Amniotic stem cell (primary cell): Measurements from ENCODE around the gene CLTCL1.

Experiments
- DNase-seq: peaks from one replicate; lab custom pipeline; 2025; lab: John Stamatoyannopoulos, UW

The CLTCL1 gene

GRCh38 chr22:19195796-19196731, 95.5 kb downstream of the CLTCL1 start:
- DNase-seq = no peak

GRCh38 chr22:19194766-19195536, 96.6 kb downstream of the CLTCL1 start:
- DNase-seq = no peak

GRCh38 chr22:19193879-19194278, 97.6 kb downstream of the CLTCL1 start:
- no peak for DNase-seq

DNA sequence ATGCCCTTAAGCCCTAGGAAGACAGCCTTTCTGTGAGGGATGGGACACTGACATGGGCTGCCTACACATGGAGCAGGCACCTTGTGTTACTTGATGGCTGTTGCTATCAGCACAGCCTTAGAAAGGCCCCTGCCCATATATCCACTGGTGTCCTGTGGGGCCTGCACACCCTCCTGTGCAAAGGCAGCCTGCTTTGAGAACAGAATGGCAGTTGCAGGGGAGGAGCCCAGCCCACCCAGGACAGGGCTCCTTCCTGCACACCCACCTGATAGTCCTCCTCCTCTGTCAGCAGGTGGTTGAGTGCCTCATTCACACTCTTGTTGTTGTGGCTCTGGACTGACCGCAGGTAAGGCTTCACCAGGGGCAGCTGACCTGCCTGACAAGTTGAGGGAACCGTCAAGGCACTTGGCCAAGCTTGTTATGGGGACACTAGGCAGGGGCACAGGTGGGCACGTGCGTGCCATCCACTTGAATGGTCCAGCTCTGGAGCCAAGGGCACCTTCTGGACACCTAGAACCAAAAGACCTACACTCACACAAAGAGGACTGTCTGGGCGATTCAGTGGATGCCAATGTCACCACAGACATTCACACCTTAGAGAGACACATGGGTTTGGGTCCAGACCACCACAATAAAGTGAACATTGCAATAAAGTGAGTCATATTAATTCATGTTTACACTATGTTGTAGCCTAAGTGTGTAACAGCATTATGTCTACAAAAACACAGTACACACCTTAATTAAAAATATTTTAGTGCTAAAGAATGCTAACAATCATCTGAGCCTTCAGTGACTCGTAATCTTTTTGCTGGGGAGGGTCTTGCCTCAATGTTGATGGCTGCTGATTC, 103.6 kb downstream of the CLTCL1 start:
- no peak for DNase-seq

- DNase-seq = no peak
These were observed 107.1 kb downstream of the CLTCL1 start for GRCh38 chr22:19184276-19184997.

GRCh38 chr22:19183216-19183615, 108.3 kb downstream of the CLTCL1 start:
- no peak for DNase-seq

DNA sequence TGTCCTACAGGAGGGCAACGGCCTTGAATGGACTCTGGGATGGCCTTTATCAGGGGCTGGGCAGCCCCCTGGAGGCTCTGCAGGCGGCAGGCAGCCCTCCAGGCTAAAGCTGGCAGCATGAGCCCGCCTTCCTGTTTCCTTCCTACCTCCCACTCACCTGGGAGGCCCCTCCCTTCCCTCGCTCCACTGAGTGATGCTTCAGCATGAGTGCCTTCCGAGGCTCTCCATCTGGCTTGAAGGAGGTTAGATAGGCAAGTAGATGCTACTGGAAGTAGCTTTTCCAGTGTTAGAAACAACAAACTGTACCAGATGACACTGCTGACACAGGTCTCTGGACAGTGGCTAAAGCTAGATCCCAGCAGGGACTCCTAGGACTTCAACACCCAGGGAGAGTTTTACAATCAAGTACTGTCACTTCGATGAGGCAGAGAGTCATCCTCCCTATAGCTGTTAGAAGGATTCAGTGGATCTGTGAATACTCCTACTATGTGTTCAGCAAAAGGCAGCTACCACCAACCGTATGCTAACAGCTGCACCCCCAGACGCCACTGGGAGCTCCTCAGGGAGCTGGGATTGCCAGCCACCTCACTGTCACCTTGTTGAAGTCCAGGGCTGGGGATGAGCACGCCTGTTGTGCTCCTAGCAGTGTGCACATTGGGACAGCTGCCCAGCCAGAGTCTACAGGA, 108.9 kb downstream of the CLTCL1 start:
- DNase-seq = no peak

GRCh38 chr22:19181786-19182471, 109.6 kb downstream of the CLTCL1 start:
- no peak for DNase-seq

GRCh38 chr22:19180740-19181410, 110.6 kb downstream of the CLTCL1 start:
- DNase-seq = no peak

DNA sequence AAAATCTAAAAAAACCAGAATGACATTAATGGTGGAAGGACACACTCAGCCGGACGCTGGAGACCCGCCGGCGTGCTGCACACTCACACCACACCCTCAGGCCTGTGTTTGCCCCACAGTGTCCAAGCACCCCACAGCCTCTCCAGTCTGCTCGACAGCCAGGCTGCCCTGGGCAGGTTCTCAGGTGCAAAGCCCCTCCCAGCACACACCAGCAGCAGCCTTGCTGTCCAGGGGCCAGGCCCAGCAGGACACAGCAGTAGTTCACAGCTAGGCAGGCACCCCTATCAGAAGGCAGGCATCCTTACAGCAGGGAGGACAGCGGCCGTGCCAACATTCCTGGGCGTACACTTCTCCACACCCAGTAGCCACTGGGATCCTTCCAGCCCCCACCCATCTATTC, 111.3 kb downstream of the CLTCL1 start:
- no peak for DNase-seq

GRCh38 chr22:19179497-19180048, 111.9 kb downstream of the CLTCL1 start:
- DNase-seq = peak; percentile 61

DNA sequence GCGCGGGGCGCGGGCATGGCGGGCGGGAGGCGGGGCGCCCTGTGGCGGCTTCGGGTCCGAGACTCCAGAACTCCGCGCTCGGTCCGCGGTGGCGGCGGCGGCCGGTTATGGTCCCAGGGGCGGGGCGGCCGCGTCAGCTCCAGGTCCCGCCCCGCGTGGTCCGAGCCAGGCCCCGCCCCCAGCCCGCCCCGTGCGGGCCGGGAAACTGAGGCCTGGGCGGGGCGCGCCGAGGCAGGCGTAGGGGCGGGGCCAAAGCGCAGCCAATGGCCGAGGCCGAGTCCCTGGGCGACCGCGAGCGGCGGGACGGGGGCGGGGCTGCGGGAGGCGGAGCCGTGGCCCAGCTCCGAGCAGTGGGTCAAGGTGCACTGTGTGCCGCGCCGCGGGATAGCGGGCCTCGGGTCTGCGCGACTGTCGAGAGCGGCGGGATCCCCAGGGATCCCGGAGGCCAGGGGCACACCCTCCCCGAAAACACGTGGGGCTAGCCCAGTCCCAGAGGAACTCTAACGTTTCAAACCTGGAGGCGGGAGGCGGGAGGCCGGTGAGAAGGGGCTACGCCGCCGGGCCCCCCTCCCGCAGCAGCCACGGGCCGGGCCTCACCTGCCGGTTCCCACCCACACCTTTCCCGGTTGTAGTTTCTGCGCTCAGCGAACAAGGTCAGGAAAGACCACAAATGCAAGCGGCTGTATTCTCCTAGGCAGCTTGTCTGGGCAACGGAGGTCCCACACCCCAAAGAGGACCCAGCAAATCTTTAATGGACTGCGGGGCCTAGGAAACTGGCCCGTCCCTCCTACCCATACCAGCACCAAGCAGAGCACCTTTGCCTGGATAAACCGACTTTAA, 112.6 kb downstream of the CLTCL1 start, which contains the start of gene SLC25A1:
Gene SLC25A1, minus strand, starts transcription at position 80 of the 840 bp plus-strand sequence. Its CDS starts 63 bp downstream, at position 17.
- DNase-seq = peak; percentile 61

DNA sequence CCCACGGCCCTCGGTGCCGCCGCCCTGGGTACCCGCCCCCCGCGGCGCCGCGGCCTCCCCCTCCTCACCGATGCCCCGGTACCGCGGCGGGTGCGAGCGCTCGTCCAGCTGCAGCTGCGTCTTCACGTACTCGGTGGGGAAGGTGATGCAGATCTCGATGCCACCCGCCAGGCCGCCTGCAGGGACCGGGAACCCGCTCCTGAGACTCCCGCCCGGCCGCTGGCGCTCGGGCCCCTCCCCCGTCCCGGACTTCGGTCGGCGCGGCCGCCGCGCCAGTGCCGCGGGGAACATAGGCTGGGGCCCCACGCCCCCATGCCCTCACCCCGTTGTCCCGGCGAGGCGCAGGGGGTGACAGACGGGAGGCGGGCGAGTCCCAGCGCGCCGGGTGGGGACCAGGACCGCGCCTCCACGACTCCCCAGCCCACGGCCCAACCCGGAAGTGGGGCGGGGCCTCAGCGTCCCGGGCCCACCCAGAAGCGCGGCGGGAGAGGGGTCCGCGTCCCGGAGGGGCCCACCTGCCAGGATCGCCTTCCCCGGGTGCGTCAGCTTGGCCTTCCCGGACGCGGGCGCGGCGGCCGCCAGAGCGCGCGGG, 113.4 kb downstream of the CLTCL1 start:
- no peak for DNase-seq

DNA sequence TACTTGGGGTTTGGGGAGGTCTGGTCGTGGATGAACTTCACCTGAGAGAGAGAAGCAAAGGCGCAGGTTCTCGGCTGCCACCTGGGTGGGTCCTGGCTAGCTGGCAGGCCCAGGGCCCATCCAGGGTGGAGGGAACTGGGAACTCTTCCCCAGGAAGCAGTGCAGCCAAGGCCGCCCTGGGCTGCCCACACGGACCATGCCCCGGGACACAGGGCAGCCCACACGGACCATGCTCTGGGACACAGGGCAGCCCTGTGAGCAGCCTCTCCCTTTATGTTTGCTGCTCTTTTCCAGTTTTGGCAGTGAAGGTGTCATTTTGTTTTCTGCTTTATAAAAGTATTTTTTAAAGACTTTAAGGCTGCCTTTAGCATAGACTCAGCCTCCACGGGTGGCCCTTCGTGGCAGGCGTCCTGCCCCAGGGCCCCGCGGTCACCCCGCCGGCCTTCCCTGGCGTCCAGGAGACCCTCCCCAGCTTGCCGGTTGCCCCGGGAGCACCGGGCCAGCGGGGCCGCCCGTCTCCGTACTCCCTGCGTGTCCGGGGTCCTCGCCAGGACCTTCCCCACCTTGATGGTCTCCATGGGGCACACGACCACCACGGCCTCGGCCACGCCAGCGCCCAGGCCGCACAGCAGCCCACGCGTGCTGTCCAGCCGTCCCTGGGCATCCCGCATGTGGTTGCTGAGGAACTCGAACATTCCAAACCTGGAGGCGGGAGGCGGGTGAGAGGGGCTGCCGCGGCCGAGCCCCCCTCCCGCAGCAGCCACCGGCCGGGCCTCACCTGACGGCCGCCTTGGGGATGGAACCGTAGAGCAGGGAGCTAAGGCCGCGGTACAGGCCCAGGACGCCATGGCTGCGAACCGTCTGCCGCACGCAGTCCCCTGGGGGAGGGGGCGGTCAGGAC, 114.1 kb downstream of the CLTCL1 start:
- DNase-seq = no peak

DNA sequence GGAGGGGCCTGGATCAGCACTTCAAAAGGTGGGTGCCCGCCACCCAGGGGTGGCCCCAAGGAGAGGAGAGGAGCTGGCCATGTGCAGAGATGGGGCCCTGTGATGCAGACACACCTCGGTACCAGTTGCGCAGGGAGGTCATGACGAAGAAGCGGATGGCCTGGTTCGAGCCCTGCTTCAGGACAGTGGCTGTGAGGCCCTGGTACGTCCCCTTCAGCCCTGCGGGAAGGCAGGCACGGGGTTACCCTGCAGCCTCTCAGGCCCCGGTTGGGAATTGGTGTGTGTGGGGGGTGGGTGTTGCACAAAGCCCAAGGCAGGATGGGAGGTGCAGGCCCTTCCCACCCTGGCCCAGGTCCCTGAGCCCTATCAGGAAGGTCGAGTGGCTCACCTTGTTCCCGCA, 114.8 kb downstream of the CLTCL1 start:
- DNase-seq = no peak

GRCh38 chr22:19176175-19176643, 115.3 kb downstream of the CLTCL1 start:
- DNase-seq = no peak
